IMR-90 (cell line): ENCODE data around the gene TMEM131L.
A peak's percentile ranks its signal among the peaks of the same experiment; 100 is the strongest.

Source experiments
- BHLHE40 ChIP-seq: fragments of 150-350 bp; IDR thresholded peaks from 2 replicates; pipeline ENCODE4 v1.6.1; 2016; ENCODE audit warnings: mild to moderate bottlenecking, low read depth, low read length
- CHD1 ChIP-seq: IDR thresholded peaks from 2 replicates; pipeline ENCODE4 v1.6.1; 2012; ENCODE audit warnings: low read depth, low read length, improper control_type of control experiment
- CTCF ChIP-seq: conservative IDR thresholded peaks from 2 replicates; pipeline ENCODE4 v1.5.1; 2012; ENCODE audit warnings: mild to moderate bottlenecking, low read depth, low read length, improper control_type of control experiment
- ELK1 ChIP-seq: fragments of 150-350 bp; IDR thresholded peaks from 2 replicates; pipeline ENCODE4 v1.6.1; 2016; ENCODE audit warnings: low read depth, mild to moderate bottlenecking, low read length, moderate library complexity, borderline replicate concordance
- FOS ChIP-seq: fragments of 150-350 bp; IDR thresholded peaks from 2 replicates; pipeline ENCODE4 v1.6.1; 2016; ENCODE audit warnings: low read depth, low read length
- NFE2L2 ChIP-seq: fragments of 150-350 bp; IDR thresholded peaks from 2 replicates; pipeline ENCODE4 v1.6.1; 2016; ENCODE audit warnings: low read depth, mild to moderate bottlenecking, low read length
- POLR2A ChIP-seq: IDR thresholded peaks from 2 replicates; pipeline ENCODE4 v1.6.1; 2012; ENCODE audit warnings: mild to moderate bottlenecking, low read depth, low read length
- RCOR1 ChIP-seq: IDR thresholded peaks from 2 replicates; pipeline ENCODE4 v1.6.1; 2012; ENCODE audit warnings: mild to moderate bottlenecking, low read length, improper control_type of control experiment; ENCODE audit not compliant: insufficient replicate concordance
- USF2 ChIP-seq: fragments of 150-350 bp; IDR thresholded peaks from 2 replicates; pipeline ENCODE4 v1.6.1; 2017; ENCODE audit warnings: mild to moderate bottlenecking, antibody characterized with exemption, low read length, low read depth

- TF ChIP-seq CTCF (no peak), CHD1 (no peak), ELK1 (no peak), BHLHE40 (no peak), NFE2L2 (no peak), USF2 (peak; percentile 51), POLR2A (no peak), FOS (no peak), RCOR1 (no peak)
Observed at GRCh38 chr4:153486281-153487151, 20.4 kb downstream of the TMEM131L start.
